Measurements from ENCODE around the gene CUX1.

DNA sequence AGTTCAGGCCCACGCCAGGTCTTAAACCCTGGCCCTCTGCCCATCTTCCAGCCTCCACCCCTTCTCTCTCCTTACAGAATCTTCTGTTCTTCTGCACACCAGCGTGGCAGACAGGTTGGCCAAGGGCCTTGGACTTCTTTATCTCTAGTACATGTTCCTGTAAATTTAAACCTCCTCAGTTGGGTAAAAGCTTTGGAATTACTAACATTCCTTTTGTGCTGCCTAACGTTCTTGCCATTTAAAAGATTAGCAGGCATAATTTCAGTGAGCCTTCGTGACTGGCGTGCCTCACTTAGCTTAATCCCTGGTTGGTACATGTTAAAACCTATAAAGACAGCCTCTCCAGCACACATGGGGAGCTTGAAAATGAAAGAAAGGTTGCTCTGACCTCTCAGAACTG is 192.2 kb downstream of the CUX1 start:
- TF ChIP-seq SMAD1 (IDR thresholded peaks at IDR 0.05; ENCODE audit: low read depth, partially characterized antibody) (no peak), TAF1 (IDR thresholded peaks at IDR 0.05; ENCODE audit: borderline replicate concordance, low read depth, low read length) (no peak), GABPA (IDR thresholded peaks at IDR 0.05; ENCODE audit: low read depth) (no peak), FOS (IDR thresholded peaks at IDR 0.05; ENCODE audit: borderline replicate concordance, extremely low read depth, insufficient read length) (no peak), TCF7 (IDR thresholded peaks at IDR 0.05; ENCODE audit: borderline replicate concordance) (no peak), SIX5 (IDR thresholded peaks at IDR 0.05; ENCODE audit: low read depth, low read length, severe bottlenecking) (no peak), RAD21 (IDR thresholded peaks at IDR 0.05; ENCODE audit: insufficient read depth, low read depth, low read length) (no peak), CBX3 (IDR thresholded peaks at IDR 0.05; ENCODE audit: borderline replicate concordance, low read depth) (no peak), SUZ12 (IDR thresholded peaks at IDR 0.05; ENCODE audit: unreplicated experiment) (no peak), GATAD2B (conservative IDR thresholded peaks at IDR 0.05; ENCODE audit: low read depth) (no peak), BHLHE40 (IDR thresholded peaks at IDR 0.05; ENCODE audit: borderline replicate concordance in 1 of 2, low read depth in 2 of 2, low read length in 1 of 2) (no peak), MXI1 (IDR thresholded peaks at IDR 0.05; ENCODE audit: low read depth, low read length) (no peak)
- TF ChIP-seq, protein P1, sequence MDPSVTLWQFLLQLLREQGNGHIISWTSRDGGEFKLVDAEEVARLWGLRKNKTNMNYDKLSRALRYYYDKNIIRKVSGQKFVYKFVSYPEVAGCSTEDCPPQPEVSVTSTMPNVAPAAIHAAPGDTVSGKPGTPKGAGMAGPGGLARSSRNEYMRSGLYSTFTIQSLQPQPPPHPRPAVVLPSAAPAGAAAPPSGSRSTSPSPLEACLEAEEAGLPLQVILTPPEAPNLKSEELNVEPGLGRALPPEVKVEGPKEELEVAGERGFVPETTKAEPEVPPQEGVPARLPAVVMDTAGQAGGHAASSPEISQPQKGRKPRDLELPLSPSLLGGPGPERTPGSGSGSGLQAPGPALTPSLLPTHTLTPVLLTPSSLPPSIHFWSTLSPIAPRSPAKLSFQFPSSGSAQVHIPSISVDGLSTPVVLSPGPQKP (IDR thresholded peaks at IDR 0.05; ENCODE audit: low read depth, low read length): no peak
- TF ChIP-seq, protein P2, sequence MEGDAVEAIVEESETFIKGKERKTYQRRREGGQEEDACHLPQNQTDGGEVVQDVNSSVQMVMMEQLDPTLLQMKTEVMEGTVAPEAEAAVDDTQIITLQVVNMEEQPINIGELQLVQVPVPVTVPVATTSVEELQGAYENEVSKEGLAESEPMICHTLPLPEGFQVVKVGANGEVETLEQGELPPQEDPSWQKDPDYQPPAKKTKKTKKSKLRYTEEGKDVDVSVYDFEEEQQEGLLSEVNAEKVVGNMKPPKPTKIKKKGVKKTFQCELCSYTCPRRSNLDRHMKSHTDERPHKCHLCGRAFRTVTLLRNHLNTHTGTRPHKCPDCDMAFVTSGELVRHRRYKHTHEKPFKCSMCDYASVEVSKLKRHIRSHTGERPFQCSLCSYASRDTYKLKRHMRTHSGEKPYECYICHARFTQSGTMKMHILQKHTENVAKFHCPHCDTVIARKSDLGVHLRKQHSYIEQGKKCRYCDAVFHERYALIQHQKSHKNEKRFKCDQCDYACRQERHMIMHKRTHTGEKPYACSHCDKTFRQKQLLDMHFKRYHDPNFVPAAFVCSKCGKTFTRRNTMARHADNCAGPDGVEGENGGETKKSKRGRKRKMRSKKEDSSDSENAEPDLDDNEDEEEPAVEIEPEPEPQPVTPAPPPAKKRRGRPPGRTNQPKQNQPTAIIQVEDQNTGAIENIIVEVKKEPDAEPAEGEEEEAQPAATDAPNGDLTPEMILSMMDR (IDR thresholded peaks at IDR 0.05 in 2 of 3, conservative IDR thresholded peaks at IDR 0.05 in 1 of 3; ENCODE audit: control insufficient read depth in 2 of 3, extremely low read depth in 1 of 3, insufficient read depth in 1 of 3, low read depth in 3 of 3, low read length in 3 of 3): no peak
